Measurements from ENCODE around the gene ARHGAP24. TPM values are rescaled to one million over a fixed set of nuclear protein-coding genes. Genes with fewer than 3 reads are reported as not detected.

ARHGAP24 gene
- total RNA-seq, 1 experiment from 2014 or later = 2.1 TPM

DNA sequence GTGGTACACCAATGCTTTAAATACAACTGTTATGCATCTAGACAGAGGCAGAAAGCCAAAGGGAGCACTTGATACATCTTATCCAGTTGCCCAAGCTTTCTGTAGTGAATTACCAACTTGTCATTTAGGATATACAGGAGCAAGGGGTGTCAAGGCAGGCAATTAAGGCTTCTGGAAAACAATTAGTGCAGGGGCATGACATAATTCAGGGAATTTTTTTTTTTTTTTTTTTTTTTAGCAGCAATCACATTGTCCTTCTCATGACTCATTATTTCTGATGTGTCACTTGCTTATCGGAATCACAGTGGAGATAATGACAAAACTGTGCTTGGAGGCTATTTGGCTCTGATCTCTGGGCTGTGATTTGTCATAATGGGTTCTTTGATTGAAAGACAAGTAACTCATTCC is 259.5 kb downstream of the ARHGAP24 start:
- ChIA-PET POLR2A (no interaction called here), CTCF (no interaction called here)
- Mint-ChIP-seq H3K27ac (no peak overlapping the region), H3K9me3 (no peaks in the 10 kb centered on the region), H3K36me3 (no peaks in the 10 kb centered on the region), H3K4me3 (no peak overlapping the region), H3K27me3 (ENCODE audit: low read depth) (no peaks in the 10 kb centered on the region), H3K4me1 (peaks cover 9% of the 10 kb centered on the region)
- no peak for TF ChIP-seq NR2C2 (CRISPR knock-in tag; IDR thresholded peaks at IDR 0.05)
- TF ChIP-seq TP53 (CRISPR knock-in tag; IDR thresholded peaks at IDR 0.05) = no peak
- TF ChIP-seq, protein P1, sequence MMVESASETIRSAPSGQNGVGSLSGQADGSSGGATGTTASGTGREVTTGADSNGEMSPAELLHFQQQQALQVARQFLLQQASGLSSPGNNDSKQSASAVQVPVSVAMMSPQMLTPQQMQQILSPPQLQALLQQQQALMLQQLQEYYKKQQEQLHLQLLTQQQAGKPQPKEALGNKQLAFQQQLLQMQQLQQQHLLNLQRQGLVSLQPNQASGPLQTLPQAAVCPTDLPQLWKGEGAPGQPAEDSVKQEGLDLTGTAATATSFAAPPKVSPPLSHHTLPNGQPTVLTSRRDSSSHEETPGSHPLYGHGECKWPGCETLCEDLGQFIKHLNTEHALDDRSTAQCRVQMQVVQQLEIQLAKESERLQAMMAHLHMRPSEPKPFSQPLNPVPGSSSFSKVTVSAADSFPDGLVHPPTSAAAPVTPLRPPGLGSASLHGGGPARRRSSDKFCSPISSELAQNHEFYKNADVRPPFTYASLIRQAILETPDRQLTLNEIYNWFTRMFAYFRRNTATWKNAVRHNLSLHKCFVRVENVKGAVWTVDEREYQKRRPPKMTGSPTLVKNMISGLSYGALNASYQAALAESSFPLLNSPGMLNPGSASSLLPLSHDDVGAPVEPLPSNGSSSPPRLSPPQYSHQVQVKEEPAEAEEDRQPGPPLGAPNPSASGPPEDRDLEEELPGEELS (CRISPR knock-in tag; IDR thresholded peaks at IDR 0.05) = no peak
- TF ChIP-seq RORB (CRISPR knock-in tag; IDR thresholded peaks at IDR 0.05) = no peak
- TF ChIP-seq, protein P2, sequence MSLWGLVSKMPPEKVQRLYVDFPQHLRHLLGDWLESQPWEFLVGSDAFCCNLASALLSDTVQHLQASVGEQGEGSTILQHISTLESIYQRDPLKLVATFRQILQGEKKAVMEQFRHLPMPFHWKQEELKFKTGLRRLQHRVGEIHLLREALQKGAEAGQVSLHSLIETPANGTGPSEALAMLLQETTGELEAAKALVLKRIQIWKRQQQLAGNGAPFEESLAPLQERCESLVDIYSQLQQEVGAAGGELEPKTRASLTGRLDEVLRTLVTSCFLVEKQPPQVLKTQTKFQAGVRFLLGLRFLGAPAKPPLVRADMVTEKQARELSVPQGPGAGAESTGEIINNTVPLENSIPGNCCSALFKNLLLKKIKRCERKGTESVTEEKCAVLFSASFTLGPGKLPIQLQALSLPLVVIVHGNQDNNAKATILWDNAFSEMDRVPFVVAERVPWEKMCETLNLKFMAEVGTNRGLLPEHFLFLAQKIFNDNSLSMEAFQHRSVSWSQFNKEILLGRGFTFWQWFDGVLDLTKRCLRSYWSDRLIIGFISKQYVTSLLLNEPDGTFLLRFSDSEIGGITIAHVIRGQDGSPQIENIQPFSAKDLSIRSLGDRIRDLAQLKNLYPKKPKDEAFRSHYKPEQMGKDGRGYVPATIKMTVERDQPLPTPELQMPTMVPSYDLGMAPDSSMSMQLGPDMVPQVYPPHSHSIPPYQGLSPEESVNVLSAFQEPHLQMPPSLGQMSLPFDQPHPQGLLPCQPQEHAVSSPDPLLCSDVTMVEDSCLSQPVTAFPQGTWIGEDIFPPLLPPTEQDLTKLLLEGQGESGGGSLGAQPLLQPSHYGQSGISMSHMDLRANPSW (CRISPR knock-in tag; conservative IDR thresholded peaks at IDR 0.05; ENCODE audit: low read depth) = no peak
- ATAC-seq (no peak), DNase-seq (ENCODE audit: low spot score) (no peak)

DNA sequence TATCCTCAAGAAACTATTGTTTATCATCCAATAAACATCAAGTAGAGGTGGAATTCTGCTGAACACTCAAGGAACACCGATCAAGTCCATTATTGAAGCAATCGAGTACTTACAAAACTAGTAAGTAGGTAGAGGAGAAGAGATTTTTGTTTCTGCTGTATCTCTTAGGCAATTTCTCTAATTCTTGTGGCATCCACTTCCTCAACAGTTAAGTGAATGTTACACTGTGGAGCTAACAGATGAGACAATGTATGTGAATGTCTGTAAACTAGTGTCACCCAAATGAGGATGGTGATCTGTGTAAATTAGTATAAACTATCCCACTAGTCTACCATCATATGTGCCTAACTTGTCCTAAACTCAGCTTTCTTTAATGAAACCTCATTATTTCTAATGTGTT is 261.6 kb downstream of the ARHGAP24 start:
- POLR2A ChIA-PET = no interaction called here
- TF ChIP-seq ZNF671 (CRISPR knock-in tag; IDR thresholded peaks at IDR 0.05) (no peak), IRF2 (CRISPR knock-in tag; IDR thresholded peaks at IDR 0.05; ENCODE audit: borderline replicate concordance, low read depth) (no peak), TCF7 (CRISPR knock-in tag; IDR thresholded peaks at IDR 0.05; ENCODE audit: low read depth) (no peak), SMAD3 (CRISPR knock-in tag; IDR thresholded peaks at IDR 0.05; ENCODE audit: borderline replicate concordance) (no peak)
- TF ChIP-seq, protein P1 (CRISPR knock-in tag; IDR thresholded peaks at IDR 0.05) = no peak

DNA sequence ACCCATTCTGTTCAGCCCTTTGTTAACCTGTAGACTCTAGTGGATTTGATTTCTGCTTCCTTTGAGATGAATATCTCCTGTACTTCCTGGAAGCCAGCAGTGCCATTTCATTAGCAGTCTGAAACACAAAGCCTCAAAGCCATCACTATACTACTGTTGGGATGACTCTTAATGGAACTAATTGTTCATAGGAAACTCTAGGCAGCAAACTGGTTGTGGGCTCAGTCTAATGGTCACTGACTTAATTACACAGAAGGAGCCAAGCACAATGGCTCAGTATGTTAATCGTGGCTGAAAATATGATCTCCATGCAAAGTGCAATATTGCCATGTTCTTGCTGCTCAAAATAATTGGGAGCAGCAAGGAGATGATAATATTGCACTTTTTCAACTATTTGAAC is 262.3 kb downstream of the ARHGAP24 start:
- TF ChIP-seq ELF4 (CRISPR knock-in tag; IDR thresholded peaks at IDR 0.05; ENCODE audit: low read depth) (no peak), EMX1 (CRISPR knock-in tag; IDR thresholded peaks at IDR 0.05) (no peak), FOXP1 (CRISPR knock-in tag; IDR thresholded peaks at IDR 0.05; ENCODE audit: borderline replicate concordance) (no peak)
- TF ChIP-seq, protein P3, sequence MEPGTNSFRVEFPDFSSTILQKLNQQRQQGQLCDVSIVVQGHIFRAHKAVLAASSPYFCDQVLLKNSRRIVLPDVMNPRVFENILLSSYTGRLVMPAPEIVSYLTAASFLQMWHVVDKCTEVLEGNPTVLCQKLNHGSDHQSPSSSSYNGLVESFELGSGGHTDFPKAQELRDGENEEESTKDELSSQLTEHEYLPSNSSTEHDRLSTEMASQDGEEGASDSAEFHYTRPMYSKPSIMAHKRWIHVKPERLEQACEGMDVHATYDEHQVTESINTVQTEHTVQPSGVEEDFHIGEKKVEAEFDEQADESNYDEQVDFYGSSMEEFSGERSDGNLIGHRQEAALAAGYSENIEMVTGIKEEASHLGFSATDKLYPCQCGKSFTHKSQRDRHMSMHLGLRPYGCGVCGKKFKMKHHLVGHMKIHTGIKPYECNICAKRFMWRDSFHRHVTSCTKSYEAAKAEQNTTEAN (CRISPR knock-in tag; IDR thresholded peaks at IDR 0.05) = no peak
- TF ChIP-seq, protein P4, sequence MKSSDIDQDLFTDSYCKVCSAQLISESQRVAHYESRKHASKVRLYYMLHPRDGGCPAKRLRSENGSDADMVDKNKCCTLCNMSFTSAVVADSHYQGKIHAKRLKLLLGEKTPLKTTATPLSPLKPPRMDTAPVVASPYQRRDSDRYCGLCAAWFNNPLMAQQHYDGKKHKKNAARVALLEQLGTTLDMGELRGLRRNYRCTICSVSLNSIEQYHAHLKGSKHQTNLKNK (CRISPR knock-in tag; IDR thresholded peaks at IDR 0.05) = no peak
- DNase-seq (ENCODE audit: low spot score) = no peak
- H3K4me1 Mint-ChIP-seq = peaks cover 16% of the 10 kb centered on the region
- H3K9me3 Mint-ChIP-seq = no peaks in the 10 kb centered on the region
- no peaks in the 10 kb centered on the region for H3K27me3 Mint-ChIP-seq (ENCODE audit: low read depth)
- ChIA-PET CTCF (no interaction called here), POLR2A (no interaction called here)
- H3K27ac Mint-ChIP-seq = no peak overlapping the region
- H3K4me3 Mint-ChIP-seq = no peak overlapping the region
- no peak for ATAC-seq
- no peaks in the 10 kb centered on the region for H3K36me3 Mint-ChIP-seq

More for the DNA sequence above, 261.6 kb downstream of the ARHGAP24 start:
- H3K9me3 Mint-ChIP-seq = no peaks in the 10 kb centered on the region
- H3K27ac Mint-ChIP-seq = no peak overlapping the region
- ATAC-seq (no peak), DNase-seq (ENCODE audit: low spot score) (no peak)
- peaks cover 12% of the 10 kb centered on the region for H3K4me1 Mint-ChIP-seq
- no peak overlapping the region for H3K4me3 Mint-ChIP-seq
- no peaks in the 10 kb centered on the region for H3K27me3 Mint-ChIP-seq (ENCODE audit: low read depth)
- H3K36me3 Mint-ChIP-seq = no peaks in the 10 kb centered on the region
- CTCF ChIA-PET = no interaction called here
